PFSK-1 (cell line): ENCODE measurements around the gene LUZP2. TPM values are rescaled to one million over a fixed set of nuclear protein-coding genes. Genes with fewer than 3 reads are reported as not detected.

Experiments used
- FOXP2 ChIP-seq: optimal IDR thresholded peaks from 2 replicates; pipeline ENCODE3; 2011; ENCODE audit warnings: borderline replicate concordance, control low read depth, inconsistent platforms; ENCODE audit not compliant: insufficient read depth; ENCODE audit errors: extremely low read length, extremely low read depth
- POLR2AphosphoS5 ChIP-seq: IDR thresholded peaks from 2 replicates; pipeline ENCODE4 v1.6.1; 2012; ENCODE audit warnings: low read depth, mild to moderate bottlenecking, control low read depth, low read length, moderate library complexity
- SIN3A ChIP-seq: IDR thresholded peaks from 2 replicates; pipeline ENCODE4 v1.6.1; 2012; ENCODE audit warnings: mild to moderate bottlenecking, low read length, moderate library complexity, borderline replicate concordance; ENCODE audit not compliant: insufficient read depth
- TAF1 ChIP-seq: IDR thresholded peaks from 2 replicates; pipeline ENCODE4 v1.6.1; 2012; ENCODE audit warnings: low read length, control low read depth, borderline replicate concordance; ENCODE audit not compliant: insufficient read depth
- polyA plus RNA-seq: library from polyadenylated mRNA; unstranded; fragments of >200 nt; gene quantifications from one replicate; pipeline ENCODE4 v1.2.1, GENCODE V29; 2012; ENCODE audit warnings: low read depth, missing spikeins; ENCODE audit not compliant: insufficient read length
- TF ChIP-seq, protein P1 (sequence below), 2 experiments: IDR thresholded peaks; 2 replicates each; pipeline versions ENCODE4 v1.6.1 to v1.8.0; 2011 to 2012; ENCODE audit warnings: low read depth in 2 of 2, low read length in 2 of 2, control low read depth in 1 of 2, inconsistent platforms in 1 of 2, mild to moderate bottlenecking in 1 of 2, moderate library complexity in 1 of 2; ENCODE audit not compliant: insufficient read depth in 1 of 2

Gene LUZP2
- 2.8 TPM for polyA plus RNA-seq

DNA sequence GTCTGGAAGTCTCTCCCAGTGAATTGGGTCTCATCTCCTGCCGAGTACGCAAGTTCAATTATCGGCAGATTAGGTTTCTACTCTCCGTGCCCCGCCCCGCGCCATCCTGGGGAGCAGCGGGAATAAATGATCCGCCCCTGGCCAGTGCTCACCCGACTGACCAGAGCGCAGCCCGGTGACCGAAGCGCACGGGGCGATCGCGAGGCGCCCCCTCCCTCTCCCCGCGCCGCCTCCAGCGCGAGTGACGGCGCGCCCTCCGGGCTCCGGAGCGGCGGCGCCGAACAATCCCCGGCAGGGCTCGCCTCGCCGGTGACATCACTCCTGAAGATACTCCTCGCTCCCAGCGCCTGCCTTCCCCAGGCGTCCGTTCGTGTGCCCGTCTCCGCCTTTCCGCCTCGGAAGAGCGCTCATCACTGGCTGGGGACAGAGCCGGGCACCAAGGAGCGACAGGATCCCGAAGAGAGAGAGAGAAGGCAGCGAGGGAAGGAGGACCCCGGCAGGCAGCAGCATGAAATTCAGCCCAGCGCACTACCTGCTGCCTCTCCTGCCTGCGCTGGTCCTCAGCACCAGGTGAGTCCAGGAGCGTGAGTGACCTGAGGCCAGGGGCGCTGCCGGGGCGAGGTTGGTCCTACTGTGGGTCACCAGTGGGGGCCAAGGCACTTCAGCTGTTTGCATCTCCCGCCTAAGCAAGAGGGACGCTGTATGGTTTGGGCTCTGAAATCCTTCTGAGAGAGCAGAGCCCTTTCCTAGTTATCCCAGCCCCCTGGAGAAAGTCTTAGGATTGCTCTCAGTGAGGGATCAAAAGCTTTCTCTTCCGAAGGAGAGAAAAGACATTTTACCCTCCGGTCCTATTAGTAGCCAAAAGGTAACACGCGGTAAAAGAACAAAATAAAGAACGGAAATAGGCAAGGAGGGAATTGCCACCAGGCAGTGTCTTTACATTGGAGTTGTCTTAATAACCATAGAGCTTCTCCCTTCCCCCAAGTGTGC lies at the start of gene LUZP2:
TSS of gene LUZP2 (plus strand) at position 318 of the 990 bp plus-strand sequence.
- TF ChIP-seq, protein P1, sequence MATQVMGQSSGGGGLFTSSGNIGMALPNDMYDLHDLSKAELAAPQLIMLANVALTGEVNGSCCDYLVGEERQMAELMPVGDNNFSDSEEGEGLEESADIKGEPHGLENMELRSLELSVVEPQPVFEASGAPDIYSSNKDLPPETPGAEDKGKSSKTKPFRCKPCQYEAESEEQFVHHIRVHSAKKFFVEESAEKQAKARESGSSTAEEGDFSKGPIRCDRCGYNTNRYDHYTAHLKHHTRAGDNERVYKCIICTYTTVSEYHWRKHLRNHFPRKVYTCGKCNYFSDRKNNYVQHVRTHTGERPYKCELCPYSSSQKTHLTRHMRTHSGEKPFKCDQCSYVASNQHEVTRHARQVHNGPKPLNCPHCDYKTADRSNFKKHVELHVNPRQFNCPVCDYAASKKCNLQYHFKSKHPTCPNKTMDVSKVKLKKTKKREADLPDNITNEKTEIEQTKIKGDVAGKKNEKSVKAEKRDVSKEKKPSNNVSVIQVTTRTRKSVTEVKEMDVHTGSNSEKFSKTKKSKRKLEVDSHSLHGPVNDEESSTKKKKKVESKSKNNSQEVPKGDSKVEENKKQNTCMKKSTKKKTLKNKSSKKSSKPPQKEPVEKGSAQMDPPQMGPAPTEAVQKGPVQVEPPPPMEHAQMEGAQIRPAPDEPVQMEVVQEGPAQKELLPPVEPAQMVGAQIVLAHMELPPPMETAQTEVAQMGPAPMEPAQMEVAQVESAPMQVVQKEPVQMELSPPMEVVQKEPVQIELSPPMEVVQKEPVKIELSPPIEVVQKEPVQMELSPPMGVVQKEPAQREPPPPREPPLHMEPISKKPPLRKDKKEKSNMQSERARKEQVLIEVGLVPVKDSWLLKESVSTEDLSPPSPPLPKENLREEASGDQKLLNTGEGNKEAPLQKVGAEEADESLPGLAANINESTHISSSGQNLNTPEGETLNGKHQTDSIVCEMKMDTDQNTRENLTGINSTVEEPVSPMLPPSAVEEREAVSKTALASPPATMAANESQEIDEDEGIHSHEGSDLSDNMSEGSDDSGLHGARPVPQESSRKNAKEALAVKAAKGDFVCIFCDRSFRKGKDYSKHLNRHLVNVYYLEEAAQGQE (IDR thresholded peaks at IDR 0.05; ENCODE audit: insufficient read depth in 1 of 2, low read depth in 2 of 2, low read length in 2 of 2): no peak
- TF ChIP-seq POLR2AphosphoS5 (no peak), SIN3A (no peak), TAF1 (no peak), FOXP2 (no peak)

DNA sequence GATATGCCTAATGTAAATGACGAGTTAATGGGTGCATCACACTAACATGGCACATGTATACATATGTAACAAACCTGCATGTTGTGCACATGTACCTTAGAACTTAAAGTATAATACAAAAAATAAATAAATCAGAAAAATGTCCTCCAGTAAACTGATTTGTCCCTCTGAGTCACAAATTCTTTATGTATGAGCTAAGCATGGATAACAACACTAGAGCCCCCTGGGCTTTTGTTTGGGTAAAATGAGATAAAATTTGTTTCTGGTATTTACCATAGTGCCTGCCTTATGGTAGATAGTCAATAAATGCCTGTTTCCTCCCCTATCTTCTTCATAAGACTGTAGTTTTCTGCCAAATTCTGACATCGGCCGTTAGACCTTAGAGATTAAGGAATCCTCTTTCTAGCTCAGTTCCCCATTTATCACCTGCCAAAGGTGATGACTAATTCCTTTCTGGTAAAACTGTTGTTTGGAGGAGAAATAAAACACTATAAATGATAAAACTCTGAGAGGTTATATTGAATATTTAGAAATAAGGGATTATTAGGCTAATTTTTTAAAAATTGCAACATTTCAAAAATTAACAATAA lies 43.6 kb upstream of the LUZP2 start:
- no peak for TF ChIP-seq POLR2AphosphoS5
- TF ChIP-seq, protein P1 (IDR thresholded peaks at IDR 0.05; ENCODE audit: insufficient read depth in 1 of 2, low read depth in 2 of 2, low read length in 2 of 2): no peak
- TF ChIP-seq SIN3A: no peak
- TF ChIP-seq TAF1: no peak
- TF ChIP-seq FOXP2: no peak

DNA sequence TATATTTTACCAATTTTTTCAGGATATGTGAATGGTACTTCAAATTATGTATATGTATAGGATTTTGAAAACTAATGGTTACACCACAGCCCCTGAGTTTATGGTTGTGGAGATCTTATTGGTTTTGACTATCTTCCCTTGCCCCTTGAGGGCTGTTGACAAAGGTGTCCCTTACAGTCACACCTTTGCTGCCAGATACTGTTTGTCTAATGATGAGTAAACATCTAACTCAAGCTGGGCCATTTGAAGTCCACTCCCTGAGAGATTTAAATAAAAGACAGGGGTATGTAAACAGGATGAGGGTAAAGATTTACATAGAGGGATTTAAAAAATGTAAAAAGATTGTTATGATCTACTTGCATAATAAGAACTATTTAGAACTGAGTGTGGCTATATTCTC lies 38.9 kb upstream of the LUZP2 start:
- TF ChIP-seq SIN3A: no peak
- no peak for TF ChIP-seq TAF1
- TF ChIP-seq POLR2AphosphoS5: no peak
- TF ChIP-seq, protein P1 (IDR thresholded peaks at IDR 0.05; ENCODE audit: insufficient read depth in 1 of 2, low read depth in 2 of 2, low read length in 2 of 2): no peak
- no peak for TF ChIP-seq FOXP2

DNA sequence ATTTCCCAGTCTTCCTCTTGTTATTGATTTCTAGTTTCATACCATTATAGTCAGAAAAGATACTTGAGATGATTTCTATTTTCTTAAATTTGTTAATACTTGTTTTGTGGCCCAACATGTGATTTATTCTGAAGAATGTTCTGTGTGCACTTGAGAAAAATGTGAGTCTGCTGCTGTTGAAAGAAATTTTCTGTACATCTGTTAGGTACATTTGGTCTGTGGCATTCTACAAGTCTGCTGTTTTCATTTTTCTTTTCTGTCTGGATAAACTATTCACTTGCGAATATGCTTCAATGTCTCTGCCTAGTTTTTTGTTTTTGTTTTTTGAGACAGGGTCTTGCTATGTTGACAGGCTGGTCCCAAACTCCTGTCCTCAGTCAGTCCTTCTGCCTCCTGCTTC lies 26.4 kb upstream of the LUZP2 start:
- TF ChIP-seq TAF1: no peak
- TF ChIP-seq, protein P1 (IDR thresholded peaks at IDR 0.05; ENCODE audit: insufficient read depth in 1 of 2, low read depth in 2 of 2, low read length in 2 of 2): no peak
- TF ChIP-seq POLR2AphosphoS5: no peak
- no peak for TF ChIP-seq SIN3A
- TF ChIP-seq FOXP2: no peak
